Prostate gland (tissue), 2 donors: ENCODE results near the gene SH3GLB2. TPM values are rescaled to one million over a fixed set of nuclear protein-coding genes. Genes with fewer than 3 reads are reported as not detected.

ENCODE experiments used
- DNase-seq: peaks from one replicate; pipeline ENCODE4 v3.0.0-alpha.2; 2019; ENCODE audit warnings: low spot score
- H3K27ac ChIP-seq, 2 donors: fragments of 200-600 bp; sonication (generic); 2 replicates each; pipeline ENCODE4 v1.5.1; 2017 to 2019
- H3K27me3 ChIP-seq: fragments of 200-600 bp; sonication (generic); replicated peaks from 2 replicates; pipeline ENCODE4 v1.5.1; 2019; ENCODE audit not compliant: insufficient read depth
- H3K36me3 ChIP-seq, 2 donors: fragments of 200-600 bp; sonication (generic); 1 replicate in 1 of 2; 2 replicates in 1 of 2; pipeline versions ENCODE4 v1.5.1 to v1.8.1; 2017 to 2019
- H3K4me1 ChIP-seq: fragments of 200-600 bp; sonication (generic); replicated peaks from 2 replicates; pipeline ENCODE4 v1.5.1; 2019
- H3K4me3 ChIP-seq, 2 donors: fragments of 200-600 bp; sonication (generic); 2 replicates each; pipeline ENCODE4 v1.5.1; 2017 to 2019
- H3K9me3 ChIP-seq: fragments of 200-600 bp; sonication (generic); 2 replicates; pipeline ENCODE4 v1.5.1; 2017
- CTCF ChIP-seq, 4 experiments: fragments of 200-600 bp in 2 of 4; fragments of 450-650 bp in 2 of 4; sonication (generic) in 2 of 4; IDR thresholded peaks; 1 replicate in 3 of 4; 2 replicates in 1 of 4; pipeline ENCODE4 v1.5.1; 2016 to 2019; ENCODE audit warnings: antibody characterized with exemption in 4 of 4, mild to moderate bottlenecking in 2 of 4, moderate library complexity in 2 of 4
- POLR2A ChIP-seq: fragments of 450-650 bp; IDR thresholded peaks from one replicate; pipeline ENCODE4 v1.6.1; 2016; ENCODE audit warnings: antibody characterized with exemption, mild to moderate bottlenecking
- POLR2AphosphoS5 ChIP-seq: sonication (generic); formaldehyde crosslinking; IDR thresholded peaks from one replicate; pipeline ENCODE4 v1.6.1; 2017; ENCODE audit warnings: antibody characterized with exemption
- WGBS: methylation state at CpG from one replicate; pipeline ENCODE4 v1.1.5; 2018; 5-methylcytosine and 5-hydroxymethylcytosine counted together
- intact Hi-C: fragments of 100-400 bp; cut with DNase I; formaldehyde crosslinking; loops from one replicate; pipeline ENCODE4 v1.14.2; 2022
- total RNA-seq, 2 donors: library from RNA; depleted of rRNA; stranded (reverse); fragments of >200 nt; gene quantifications; one replicate each; pipeline ENCODE4 v1.1.0, GENCODE V29; 2016

SH3GLB2 gene
- total RNA-seq = 100 to 1,000 TPM; 113 to 178 TPM

- H3K4me1 ChIP-seq = peaks cover 9% of the 10 kb centered on the region
- H3K36me3 ChIP-seq = no peaks in the 10 kb centered on the region
- H3K27me3 ChIP-seq = no peaks in the 10 kb centered on the region
- intact Hi-C loops = loop anchor here (1.0 to 5.0 kb wide), 2 partner anchors 8 to 36 kb away; partner anchors contain the start of gene MIGA2
- TF ChIP-seq CTCF (IDR thresholded peaks at IDR 0.05) (peak; percentile 78 to 88 (median 80)), POLR2A (no peak), POLR2AphosphoS5 (peak; percentile 58)
- H3K27ac ChIP-seq = peak within 1 kb of the TSS; percentile 51 to 81
- WGBS = 4% methylated on average over 17 of the region's 60 CpGs
- H3K9me3 ChIP-seq = no peaks in the 10 kb centered on the region
- peak; percentile 96 for DNase-seq
- H3K4me3 ChIP-seq = peak within 1 kb of the TSS; percentile 54 to 71
Measured at GRCh38 chr9:129028192-129028966, at the start of gene SH3GLB2. Gene SH3GLB2 (minus strand): TSS chr9:129028331. CDS start chr9:129028154, 177 bp downstream.

- Histone ChIP-seq H3K27me3 (no peaks in the 10 kb centered on the region), H3K36me3 (no peaks in the 10 kb centered on the region), H3K27ac (no peak overlapping the region), H3K9me3 (no peaks in the 10 kb centered on the region), H3K4me1 (peaks cover 6% of the 10 kb centered on the region), H3K4me3 (no peak overlapping the region)
- intact Hi-C loops = no loop called here
- WGBS = 77% methylated on average over 10 of the region's 10 CpGs
- TF ChIP-seq POLR2A = no peak
- no peak for TF ChIP-seq CTCF (IDR thresholded peaks at IDR 0.05)
- TF ChIP-seq POLR2AphosphoS5 = no peak
- no peak for DNase-seq
Measured at GRCh38 chr9:129077236-129077635, 49.1 kb upstream of the SH3GLB2 start.

GRCh38 chr9:129076640-129077037 lies 48.5 kb upstream of the SH3GLB2 start:
- intact Hi-C loops = no loop called here
- DNase-seq = no peak
- no peaks in the 10 kb centered on the region for H3K36me3 ChIP-seq
- H3K9me3 ChIP-seq = no peaks in the 10 kb centered on the region
- H3K27me3 ChIP-seq = no peaks in the 10 kb centered on the region
- TF ChIP-seq POLR2A = no peak
- no peak for TF ChIP-seq CTCF (IDR thresholded peaks at IDR 0.05)
- no peak for TF ChIP-seq POLR2AphosphoS5
- no peak overlapping the region for H3K4me3 ChIP-seq
- H3K27ac ChIP-seq = no peak overlapping the region
- 93% methylated on average over 11 of the region's 11 CpGs for WGBS
- H3K4me1 ChIP-seq = no peaks in the 10 kb centered on the region

DNA sequence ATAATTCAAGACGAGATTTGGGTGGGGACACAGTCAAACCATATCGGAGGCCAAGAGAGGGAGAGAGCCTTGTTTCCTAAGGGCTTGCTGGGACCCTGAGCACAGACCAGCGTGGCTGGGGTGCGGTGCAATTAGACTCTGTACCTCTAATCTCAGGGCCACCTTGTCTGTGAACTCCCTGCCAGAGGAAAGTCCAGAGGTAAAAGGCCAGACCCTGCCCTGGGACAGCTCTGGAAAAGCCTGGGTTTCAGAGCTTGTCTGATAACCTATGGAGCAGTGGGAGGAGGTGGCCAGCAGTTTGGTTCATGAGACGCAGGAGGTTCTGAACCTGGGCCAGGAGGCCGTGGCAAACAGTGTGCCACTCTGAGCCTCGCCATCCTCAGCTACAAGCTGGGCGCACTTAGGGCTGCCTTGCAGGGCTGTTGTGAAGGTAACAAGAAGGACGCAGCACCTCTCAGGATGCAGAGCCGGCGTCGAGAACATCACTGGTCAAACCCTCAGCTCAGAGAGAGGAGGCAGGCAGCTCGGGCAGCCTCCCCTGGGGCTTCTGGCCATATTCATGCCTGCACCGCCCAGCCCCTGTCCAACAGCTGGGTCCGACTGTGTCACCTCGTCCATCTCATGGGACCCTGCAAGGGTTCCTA lies 48.0 kb upstream of the SH3GLB2 start:
- no peak for DNase-seq
- Histone ChIP-seq H3K4me1 (no peaks in the 10 kb centered on the region), H3K4me3 (no peak overlapping the region), H3K27ac (no peak overlapping the region), H3K27me3 (no peaks in the 10 kb centered on the region), H3K9me3 (no peaks in the 10 kb centered on the region), H3K36me3 (no peaks in the 10 kb centered on the region)
- 88% methylated on average over 16 of the region's 16 CpGs for WGBS
- intact Hi-C loops = no loop called here
- TF ChIP-seq CTCF (IDR thresholded peaks at IDR 0.05) = no peak
- TF ChIP-seq POLR2A = no peak
- TF ChIP-seq POLR2AphosphoS5 = no peak
